Measurements from ENCODE around the gene EDEM3. TPM values are rescaled to one million over a fixed set of nuclear protein-coding genes. Genes with fewer than 3 reads are reported as not detected.

EDEM3 gene
- total RNA-seq, 1 experiment from 2014 or later, result 14.0 TPM

- Histone ChIP-seq H3T11ph (ENCODE audit: low read length) (no peak overlapping the region), H2BK15ac (ENCODE audit: low read depth, low read length) (no peak overlapping the region), H3K14ac (ENCODE audit: insufficient read depth, low read length) (no peak overlapping the region), H3K4me2 (ENCODE audit: insufficient read depth, insufficient read length, low read length) (no peak overlapping the region), H3K23ac (ENCODE audit: insufficient read length, low read depth, low read length) (no peak overlapping the region), H4K8ac (replicated peaks; ENCODE audit: insufficient read length, low read depth, low read length) (no peak overlapping the region), H3K27ac (ENCODE audit: insufficient read length, low read depth, low read length) (no peak overlapping the region), H3K18ac (ENCODE audit: insufficient read length, low read depth, low read length) (no peak overlapping the region), H2BK12ac (ENCODE audit: insufficient read length, low read depth, low read length) (no peak overlapping the region), H2AFZ (ENCODE audit: low read length) (no peak overlapping the region), H3K9ac (ENCODE audit: extremely low read depth, insufficient read length, low read length) (no peak overlapping the region), H3K79me2 (ENCODE audit: insufficient read depth, low read length) (no peaks in the 10 kb centered on the region), H2BK20ac (ENCODE audit: low read depth, low read length, poor library complexity, severe bottlenecking) (no peak overlapping the region), H3K9me3 (ENCODE audit: control insufficient read depth, low read depth, low read length) (no peaks in the 10 kb centered on the region), H3K4ac (ENCODE audit: low read depth, low read length) (no peak overlapping the region), H3K27me3 (ENCODE audit: insufficient read depth, low read length) (no peaks in the 10 kb centered on the region), H2BK120ac (ENCODE audit: low read depth, low read length, poor library complexity, severe bottlenecking) (no peak overlapping the region), H3K23me2 (ENCODE audit: insufficient read length, low read depth, low read length, poor library complexity, severe bottlenecking) (no peaks in the 10 kb centered on the region), H2AK5ac (ENCODE audit: insufficient read length, low read length) (no peak overlapping the region), H3K4me1 (ENCODE audit: insufficient read depth, low read length) (no peaks in the 10 kb centered on the region), H4K5ac (ENCODE audit: insufficient read length, low read depth, low read length) (no peak overlapping the region), H3K79me1 (ENCODE audit: insufficient read depth, low read depth, low read length, poor library complexity, severe bottlenecking) (no peaks in the 10 kb centered on the region), H4K91ac (ENCODE audit: insufficient read length, low read depth, low read length) (no peak overlapping the region), H2BK5ac (ENCODE audit: insufficient read length, low read length) (no peak overlapping the region), H4K20me1 (ENCODE audit: control insufficient read depth, insufficient read depth, insufficient read length) (no peaks in the 10 kb centered on the region), H3K56ac (ENCODE audit: insufficient read length, low read depth, low read length) (no peak overlapping the region)
- H3K4me1 Mint-ChIP-seq, result peaks cover 8 to 9% of the 10 kb centered on the region in 2 experiments
- no CpG with 5 or more reads among the region's 1 CpG for WGBS (ENCODE audit: extremely low coverage, insufficient read length, low lambda C conversion rate)
- TF ChIP-seq CTCF (conservative IDR thresholded peaks at IDR 0.05), result no peak
- H3K27me3 Mint-ChIP-seq (ENCODE audit: low read depth), result no peaks in the 10 kb centered on the region
- DNase-seq, result no peak
- no peak overlapping the region for H3K27ac Mint-ChIP-seq
- no peak overlapping the region for H3K4me3 Mint-ChIP-seq
- H3K36me3 Mint-ChIP-seq (ENCODE audit: insufficient read depth in 1 of 3, low read depth in 3 of 3), result peaks cover 0 to 8% (median 3%) of the 10 kb centered on the region in 3 experiments; a peak in 2 of 7 replicates
- no peaks in the 10 kb centered on the region for H3K9me3 Mint-ChIP-seq
Measured at GRCh38 chr1:184701816-184702215, 52.8 kb downstream of the EDEM3 start.
